HG03354 (cell line): ENCODE measurements around the gene CARD19.

ENCODE experiments used
- ATAC-seq: cut with Tn5 transposase; IDR thresholded peaks from one replicate; pipeline ENCODE4 v1.9.1; 2021; ENCODE audit warnings: mild to moderate bottlenecking; ENCODE audit not compliant: unreplicated experiment, poor library complexity, severe bottlenecking

Gene CARD19

DNA sequence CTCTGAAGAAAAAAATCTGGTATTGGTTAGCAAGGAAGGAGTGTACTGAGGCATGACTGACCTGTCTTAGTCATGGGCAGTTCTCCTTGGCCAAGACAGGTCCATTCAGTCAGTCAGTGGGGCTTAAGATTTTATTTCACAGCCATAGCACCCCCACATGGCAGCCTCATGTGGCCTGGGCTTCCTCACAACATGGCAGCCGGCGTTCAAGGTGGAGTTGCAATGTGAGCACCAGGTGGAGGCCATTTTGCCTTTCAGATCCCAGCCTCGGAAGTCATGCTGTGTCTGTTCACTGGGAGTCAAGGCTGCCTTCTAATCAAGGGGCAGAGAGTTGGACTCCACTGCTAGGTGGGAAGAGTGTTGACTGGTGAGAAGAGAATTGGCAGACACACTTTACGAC lies 10.3 kb upstream of the CARD19 start:
- ATAC-seq, result no peak

DNA sequence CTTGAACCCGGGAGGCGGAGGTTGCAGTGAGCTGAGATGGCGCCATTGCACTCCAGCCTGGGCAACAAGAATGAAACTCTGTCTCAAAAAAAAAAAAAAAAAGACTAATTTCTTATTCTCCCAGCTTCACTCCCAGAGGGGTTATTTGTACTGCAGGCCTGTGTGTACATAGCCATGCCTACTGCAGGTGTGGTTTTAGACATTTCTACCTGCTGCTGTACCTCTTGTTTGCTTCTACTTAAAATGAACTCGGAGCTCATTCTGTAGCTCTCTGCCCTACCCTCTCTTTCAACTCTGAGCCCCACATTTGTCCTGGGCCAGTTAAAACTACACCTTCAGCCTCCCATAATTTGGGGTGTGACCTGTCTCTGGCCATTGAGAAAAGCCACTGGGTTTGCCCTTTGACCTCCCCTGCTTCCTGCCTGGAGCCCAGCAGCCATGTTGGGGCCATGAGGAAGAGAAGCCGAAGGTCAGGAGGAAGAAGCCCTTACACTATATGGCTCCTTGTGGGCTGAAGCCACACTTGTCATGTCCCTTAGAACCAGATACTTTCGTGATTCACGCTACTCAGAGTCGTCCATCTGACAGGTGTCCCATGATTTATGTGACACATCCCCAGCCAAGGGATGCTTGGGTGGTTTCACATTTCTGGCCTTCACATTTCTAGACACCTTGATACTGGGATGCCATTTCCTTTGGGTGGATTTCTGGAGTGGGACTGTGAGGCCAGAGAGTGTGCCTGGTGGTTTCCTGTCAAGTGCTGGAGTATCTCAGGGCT lies 9.4 kb upstream of the CARD19 start:
- no peak for ATAC-seq

DNA sequence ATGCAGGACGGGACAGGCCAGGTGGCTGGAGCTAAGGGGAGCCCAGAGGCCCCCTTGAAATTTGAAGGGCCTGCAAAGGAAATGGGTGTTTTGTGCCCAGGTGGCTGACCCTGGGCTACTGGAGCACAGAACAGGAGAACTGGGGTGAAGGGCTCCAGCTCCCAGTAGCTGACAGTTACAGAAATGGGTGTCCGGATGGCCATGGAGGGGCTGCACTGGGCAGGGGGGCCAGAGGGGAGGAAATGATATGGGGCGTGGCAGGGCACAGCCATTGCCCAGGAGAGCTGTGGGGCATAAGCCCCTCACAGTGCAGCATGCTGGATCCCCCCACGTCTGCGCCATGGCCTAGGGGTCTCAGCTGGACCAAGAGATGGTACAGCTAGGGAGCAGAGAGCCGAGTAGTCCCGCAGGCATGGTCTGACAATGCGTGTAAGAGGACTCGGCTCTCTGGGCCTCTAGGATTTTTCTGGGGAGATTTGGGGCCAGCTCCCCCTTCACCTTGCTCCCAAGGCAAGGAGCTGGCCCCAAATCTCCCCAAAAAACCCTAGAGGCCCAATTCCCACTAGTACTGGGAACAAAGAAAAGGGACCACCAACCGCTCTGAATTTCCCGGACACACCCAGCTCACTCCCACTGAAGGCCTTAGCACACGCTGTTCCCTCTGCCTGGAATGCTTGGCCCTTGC lies 7.9 kb upstream of the CARD19 start:
- no peak for ATAC-seq

DNA sequence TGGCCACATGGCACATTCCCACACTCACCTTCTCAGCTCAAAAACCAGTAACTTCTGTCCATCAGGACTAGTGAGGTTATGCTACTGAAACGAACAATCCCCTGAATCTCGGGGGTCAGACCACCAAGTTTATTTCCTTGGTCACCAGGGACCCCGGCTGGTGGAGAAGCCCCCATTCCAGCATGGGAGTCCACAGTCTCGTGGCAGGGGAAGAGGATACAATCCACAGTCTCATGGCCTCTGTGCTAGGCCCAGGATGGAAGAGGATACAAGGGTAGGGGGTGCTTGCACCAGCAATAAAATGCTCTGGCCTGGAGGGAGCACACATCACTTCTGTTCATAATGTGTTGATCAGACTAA lies 7.4 kb upstream of the CARD19 start:
- ATAC-seq, result no peak

DNA sequence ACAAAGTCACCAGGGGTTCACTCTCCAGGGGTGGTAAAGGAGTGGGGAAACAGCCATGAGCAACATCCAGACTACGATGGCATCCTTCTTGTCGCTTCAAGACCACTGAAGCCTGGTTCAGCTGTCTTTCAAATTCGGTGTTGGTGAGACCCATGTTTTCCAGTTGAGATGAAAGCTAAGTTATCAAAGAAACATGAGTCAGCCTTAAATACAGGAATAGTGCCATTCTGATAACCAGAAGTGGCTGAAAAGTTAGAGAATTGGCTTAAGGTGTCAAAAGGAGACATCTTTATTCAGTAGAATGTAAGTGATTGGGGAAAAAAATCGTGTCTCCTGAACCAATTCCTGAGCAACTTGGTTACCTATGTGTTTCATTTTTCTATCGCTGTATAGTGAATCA lies 7.0 kb upstream of the CARD19 start:
- ATAC-seq, result no peak

DNA sequence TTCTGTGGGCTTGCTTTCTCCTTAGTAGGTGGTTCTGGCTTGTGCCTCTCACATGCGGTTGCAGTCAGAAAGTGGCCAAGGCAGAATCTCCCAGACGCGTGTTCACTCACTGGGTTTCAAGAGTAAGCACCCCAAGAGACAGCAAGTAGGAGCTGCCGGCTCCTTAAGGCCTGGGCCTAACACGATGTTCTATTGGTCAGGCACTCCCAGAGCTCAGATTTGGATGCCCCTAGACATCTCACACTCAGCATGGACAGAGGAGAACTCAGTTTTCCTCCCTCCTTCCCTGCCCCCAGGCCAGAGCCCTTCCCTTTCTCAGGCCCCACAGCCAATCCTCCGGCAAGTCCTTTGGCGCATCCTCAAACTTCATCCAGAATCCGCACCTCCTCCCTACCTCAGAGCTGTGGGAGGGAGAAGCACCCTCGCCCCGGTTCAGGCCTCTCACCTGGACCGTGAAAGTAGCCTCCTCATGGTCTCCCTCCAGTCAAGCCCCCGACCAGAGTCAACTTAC lies 6.5 kb upstream of the CARD19 start:
- ATAC-seq, result no peak

DNA sequence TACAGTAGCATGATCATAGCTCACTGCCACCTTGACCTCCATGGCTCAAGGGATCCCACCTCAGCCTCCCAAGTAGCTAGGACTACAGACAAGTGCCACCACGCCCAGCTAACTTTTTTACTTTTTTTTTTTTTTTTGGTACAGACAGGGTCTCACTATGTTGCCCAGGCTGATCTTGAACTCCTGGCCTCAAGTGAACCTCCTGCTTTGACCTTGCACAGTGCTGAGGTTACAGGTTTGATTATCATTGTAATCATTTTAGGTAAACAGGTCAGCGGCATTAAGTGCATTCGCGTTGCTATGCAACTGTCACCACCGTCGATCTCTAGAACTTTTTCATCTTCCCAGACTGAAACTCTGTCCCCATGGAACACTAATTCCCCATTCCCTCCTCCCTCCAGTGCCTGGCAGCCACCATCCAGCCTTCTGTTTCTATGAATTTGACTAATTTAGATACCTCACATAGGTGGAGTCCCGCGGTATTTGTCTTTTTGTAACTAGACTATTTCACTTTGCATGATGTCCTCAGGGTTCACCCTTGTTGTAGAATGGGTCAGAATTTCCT lies 5.8 kb upstream of the CARD19 start:
- no peak for ATAC-seq

DNA sequence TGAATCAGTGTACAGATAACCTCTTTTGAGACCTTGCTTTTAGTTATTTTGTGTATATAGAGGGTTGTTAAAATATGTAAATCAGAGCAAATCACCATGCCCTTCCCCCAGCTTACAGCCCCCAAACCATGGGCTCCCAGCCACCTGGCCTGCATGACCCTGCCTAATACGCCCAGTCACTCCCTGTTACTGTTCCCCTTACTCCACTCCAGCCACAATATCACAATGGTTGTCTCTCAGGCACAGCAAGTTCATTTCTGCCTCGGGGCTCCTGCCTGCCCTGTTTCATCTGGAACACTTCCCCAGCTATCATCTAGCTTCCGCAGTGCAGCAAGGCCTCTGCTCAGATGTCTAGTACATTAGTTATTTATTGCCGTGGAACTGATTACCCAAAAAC lies 5.0 kb upstream of the CARD19 start:
- no peak for ATAC-seq

DNA sequence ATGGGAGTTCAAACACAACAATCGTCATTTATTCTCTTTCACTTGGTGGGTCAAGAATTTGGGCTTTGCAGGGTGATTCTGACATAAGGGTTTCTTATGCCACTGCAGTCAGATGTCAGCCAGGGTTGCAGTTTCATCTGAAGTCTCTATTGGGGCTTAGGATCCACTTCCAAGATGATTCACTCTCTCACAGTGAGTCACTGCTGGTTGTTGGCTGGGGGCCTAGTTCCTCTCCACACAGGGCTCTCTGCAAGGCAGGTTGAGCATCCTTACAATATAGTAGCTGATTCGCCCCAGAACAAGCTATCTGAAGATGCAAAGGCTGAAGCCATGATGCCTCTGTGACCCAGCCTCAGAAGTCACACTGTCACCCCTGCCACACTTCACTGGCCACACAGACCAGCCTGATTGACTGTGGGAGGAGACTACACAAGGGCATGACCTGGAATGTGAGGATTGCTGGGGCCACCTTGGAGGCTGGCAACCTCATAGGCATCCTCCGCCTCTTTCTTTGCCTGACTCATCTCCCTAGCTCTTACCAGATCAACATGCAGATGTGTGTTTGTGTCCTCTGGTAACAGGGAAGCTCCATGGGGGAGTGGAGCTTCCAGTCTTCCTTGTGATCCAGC lies 4.5 kb upstream of the CARD19 start:
- ATAC-seq, result no peak

DNA sequence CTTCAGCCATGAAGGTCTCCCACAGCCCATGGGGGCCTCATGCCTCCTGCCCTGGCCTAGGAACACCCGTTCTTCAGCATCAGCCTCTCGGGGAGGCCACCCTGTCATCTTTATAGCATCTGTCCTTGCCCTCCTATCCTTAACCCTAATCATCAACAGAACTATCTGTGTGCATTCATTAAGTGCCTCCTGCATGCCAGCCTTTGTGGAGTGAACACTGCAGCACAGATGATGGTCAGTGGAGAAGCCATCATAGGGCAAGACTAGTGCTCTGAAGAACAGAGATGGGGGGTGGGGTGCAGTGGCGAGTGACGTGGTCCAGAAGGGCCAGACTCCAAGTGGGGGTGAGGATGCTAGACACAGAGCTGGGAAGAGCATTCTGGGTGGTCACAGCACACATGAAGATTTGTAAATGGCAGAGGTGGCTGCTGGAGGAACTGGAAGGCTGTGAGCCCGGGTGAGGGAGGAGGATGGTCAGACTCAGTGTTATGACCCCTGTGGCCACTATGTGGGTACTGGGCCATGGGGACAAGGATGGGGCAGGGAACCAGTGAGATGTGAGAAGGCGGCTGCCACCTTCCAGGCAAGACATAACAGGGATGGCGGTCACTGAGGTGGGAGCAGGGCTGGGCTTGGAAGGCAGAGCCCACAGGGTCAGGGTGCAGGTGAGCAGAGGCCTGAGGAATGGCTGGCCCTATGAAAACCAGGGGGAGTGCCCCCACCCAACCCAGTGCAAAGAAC lies 3.6 kb upstream of the CARD19 start:
- no peak for ATAC-seq

DNA sequence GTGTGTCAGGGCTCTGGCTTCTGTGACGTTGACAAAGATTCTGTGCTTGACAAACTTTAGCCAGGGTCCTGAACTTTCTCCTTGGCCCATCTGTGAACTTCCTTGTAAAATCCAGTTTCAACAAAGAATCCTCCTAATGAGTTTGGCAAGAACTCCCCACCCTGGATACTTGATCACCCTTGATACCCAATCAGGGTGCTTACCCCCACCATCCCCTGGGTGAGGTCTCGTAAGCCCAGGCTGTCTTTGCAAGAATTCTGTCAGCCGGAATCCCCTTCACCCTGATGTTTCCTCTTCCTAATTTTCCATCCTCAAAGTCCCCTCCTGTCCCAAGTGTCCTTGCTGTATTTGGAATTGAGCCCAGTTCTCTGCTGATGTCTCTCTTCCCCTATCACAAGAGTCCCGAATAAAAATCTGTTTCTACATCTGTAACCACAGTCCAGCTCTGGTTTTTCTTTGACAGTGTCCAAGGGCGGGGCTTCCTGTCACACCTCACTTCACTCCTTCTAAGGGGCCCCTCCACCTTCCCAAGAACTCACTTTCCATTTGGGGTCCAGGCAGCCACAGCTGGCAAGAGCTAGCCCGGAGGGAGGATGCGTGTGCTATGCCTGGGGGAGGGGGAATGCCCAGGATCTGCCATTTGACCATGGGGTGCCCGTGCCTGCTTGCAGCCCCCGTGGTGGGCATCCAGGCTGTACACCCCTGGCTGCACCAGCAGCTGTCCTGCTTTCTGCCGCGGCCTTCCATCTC lies 2.7 kb upstream of the CARD19 start:
- ATAC-seq, result no peak

DNA sequence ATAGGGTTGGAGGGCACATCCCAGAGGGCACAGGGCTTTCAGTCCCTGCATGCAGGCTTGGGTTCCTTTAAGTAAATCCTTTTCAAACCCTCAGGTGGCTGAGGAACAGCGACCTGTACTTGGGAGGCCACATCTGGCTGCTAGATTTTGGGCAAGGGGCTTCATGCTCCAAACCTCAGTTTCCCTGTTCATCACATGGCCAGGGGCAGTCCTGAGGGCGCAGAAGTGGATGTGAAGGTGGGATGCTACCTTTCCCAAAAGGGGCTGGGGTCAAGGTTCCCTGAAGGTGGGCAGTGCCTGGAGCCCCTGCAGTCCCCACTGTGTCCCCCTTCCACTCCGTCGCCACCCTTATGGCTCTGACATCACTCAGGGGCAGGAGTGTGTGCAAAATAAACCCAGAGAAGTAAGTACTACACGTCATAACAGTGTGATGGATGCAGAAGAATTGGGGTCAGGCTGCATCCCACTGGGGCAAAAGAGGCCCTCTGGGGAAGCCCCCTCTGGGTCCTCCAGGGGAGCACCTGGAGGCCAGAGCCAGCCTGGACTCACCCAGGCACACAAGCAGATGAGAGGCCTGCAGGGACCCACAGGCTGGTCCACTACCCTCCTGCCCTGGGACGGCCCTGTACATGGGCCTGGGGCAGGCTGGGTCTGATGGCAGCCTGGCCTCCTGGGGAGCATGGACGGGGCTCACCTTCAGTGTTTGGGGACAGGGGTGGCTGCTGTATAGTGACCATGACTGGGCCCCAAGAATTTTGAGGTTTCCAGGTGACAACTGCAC lies 1.9 kb upstream of the CARD19 start:
- no peak for ATAC-seq

DNA sequence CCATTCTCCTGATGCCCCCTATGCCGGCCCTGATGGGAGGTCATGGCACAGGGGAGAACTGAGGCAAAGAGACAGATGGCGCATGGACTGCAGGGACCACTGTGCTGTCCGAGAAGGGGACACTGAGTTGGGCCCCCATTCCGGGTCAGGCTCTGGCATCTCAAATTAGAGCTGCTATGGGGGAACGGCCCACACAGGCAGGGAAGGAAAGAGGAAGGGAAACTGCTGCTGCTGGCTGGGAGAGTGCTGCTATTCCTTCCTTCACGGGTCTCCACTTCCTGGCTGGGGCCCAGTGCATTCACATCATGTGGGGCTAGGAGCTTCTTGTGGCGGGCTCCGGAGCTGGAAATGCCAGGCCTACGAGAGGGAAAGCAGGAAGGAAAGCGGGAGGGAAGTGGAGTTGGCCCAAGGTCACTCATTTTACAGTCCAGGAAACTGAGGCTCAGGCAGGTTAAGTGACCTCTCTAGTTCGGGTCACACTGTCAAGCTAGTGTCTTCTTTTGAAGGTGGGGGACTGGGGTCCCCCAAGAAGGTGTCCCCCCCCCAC lies 1.3 kb upstream of the CARD19 start:
- ATAC-seq, result no peak

DNA sequence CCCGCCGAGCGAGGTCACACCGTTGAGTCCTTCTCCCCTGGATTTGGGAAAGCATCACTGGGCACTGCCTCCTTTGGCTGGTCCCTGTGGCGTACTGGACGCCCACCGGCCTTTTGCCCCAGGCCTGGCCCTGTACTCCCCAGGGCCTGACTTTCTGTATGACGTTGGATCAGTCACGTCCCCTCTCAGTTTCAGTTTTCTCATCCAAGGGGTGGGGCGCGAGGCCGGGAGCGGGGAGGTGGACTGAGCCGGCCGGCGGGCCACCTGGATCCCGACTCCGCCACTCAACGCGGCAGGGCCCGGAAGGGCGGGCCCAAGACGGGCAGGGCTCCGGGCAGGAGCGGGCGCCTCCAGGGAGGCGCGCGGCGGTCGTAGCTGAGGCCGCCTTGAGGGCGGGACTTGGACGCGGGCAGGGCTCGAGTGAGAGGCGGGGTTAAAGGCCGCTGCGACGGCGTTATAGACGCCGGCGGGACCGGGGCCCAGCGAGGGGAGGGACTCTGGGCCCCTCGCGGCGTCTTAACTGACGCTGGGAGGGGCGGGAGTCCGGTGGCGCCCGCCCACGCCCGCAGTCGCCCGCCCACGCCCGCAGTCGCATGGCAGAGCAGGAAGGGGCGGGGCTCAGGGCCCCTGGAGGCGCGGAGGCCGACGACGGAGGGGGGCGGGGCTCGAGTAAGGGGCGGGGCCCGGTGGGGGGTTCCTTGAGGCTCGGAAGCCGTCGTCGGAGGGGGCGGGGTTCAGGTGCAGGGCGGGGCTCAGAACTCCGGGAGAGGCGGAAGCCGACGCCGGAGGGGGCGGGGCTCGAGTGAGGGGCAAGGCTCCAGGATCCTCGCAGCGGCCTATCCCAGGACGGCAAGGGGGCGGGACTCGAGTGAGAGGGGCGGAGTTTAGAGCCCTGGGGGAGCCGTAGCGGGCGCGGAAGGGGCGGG lies 549 bp upstream of the CARD19 start:
- peak; percentile 62 for ATAC-seq

DNA sequence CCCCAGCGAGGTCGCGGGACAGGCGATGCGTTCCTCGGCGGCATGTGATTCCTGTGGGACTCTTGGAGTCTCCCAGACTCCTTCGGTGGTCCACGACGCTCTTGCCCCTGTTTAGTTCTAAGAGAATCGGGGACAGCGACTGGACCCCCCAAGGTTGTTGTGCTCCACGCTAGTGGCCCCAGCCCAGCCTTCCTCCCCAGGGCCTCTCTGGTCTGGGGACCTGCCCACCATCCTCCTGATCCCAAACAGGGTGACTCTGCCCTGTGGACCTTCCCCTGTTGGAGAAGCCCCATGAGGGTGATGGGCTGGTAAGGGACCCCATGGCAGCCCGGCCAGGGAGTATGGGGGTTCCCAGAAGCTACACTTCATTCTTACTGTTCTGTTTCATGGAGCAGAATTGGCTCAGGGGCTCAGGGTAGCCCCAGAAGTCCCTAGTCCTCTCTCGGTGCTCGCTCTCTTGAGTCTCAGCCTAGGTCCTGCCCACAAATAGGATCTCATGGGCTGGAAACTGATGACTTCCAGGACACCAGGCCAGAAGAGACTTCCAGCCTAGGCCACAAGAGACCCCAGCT lies 880 bp downstream of the CARD19 start:
- ATAC-seq, result no peak

DNA sequence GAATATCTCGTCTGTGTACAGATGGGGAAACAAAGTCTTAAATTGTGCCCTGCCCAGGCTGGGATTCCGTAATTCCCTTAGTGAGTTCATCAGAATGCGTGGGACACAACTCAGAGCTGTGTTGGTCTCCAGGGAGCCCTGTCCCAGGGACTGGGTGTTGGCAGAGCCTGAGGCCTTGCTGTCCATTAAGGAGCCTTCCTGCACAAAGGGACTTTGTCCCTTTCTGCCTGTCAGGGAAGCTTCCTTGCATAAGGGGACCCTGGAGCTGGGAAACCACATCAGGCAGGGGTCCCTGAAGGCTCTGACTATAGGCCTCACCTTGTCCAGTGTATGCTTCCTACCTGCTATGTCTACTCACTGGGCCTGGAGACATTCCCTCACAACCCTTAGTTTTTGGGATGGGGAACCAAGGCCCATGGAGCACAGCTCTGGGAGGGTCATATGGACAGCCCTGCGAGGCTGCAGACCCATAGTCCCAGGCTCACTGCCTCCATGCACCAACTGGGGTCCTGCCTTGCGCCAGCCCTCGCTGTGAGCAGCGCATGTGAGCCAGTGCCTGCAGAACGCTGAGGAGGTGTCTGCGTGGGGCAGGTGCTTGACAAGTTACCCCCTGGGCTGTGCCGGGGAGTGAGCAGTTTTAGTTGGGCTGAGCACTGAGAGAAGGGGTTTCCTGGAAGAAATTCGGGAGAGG lies 1.6 kb downstream of the CARD19 start:
- no peak for ATAC-seq
